GM12892 (cell line): ENCODE data around the gene PPP6R2.

Source experiments
- POLR2A ChIP-seq: IDR thresholded peaks from 2 replicates; pipeline ENCODE4 v1.6.1; 2011; ENCODE audit warnings: low read depth, low read length, control low read depth
- POLR2AphosphoS5 ChIP-seq: IDR thresholded peaks from 2 replicates; pipeline ENCODE4 v1.6.1; 2011; ENCODE audit warnings: low read depth, low read length, control low read depth
- TAF1 ChIP-seq: IDR thresholded peaks from 2 replicates; pipeline ENCODE4 v1.6.1; 2011; ENCODE audit warnings: low read depth, mild to moderate bottlenecking, control low read depth, low read length, borderline replicate concordance

DNA sequence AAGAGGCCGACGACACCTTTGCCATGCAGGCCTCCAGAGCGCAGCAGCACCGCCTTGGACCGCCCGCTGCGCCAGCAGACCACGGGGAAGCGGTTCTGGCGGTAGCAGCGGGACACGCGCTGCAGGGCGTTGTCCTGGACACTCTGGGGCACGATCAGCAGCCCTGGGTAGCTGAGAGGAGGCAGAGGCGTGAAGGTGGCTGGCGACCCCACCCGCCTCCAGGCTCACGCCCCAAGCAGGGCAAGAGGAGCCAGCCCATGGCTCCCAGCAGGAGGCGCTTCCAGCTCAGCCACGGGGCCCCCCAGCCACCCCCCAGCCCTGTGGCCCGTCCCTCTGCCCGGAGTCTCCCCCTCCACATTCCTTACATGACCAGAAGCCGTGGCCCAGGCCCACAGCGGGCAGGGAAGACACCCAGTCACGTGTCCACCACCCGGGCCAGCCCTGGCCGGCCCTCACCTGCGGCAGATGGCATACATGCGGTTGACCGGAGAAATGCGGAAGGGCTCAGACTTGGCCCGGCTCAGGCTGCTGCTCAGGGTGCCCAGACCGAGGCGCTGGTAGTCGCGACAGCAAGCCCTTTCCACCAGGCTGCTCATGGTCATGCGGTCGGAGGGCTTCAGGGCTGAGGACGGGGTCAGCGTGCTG is 116.5 kb downstream of the PPP6R2 start:
- TF ChIP-seq TAF1 (no peak), POLR2A (no peak), POLR2AphosphoS5 (no peak)
